Heart right ventricle (tissue), 16 donors: Measurements from ENCODE around the gene CBFA2T3. TPM values are rescaled to one million over a fixed set of nuclear protein-coding genes. Genes with fewer than 3 reads are reported as not detected.

Source experiments
- ATAC-seq, 8 donors: fragments of 200-7000 bp; cut with Tn5 transposase; one replicate each; pipeline ENCODE4 v1.9.1; 2020; ENCODE audit warnings: mild to moderate bottlenecking in 8 of 8, moderate library complexity in 8 of 8, moderate number of reproducible peaks in 1 of 8
- DNase-seq, 2 donors: peaks; one replicate each; pipeline ENCODE4 v3.0.0-alpha.2; 2020
- H3K27ac ChIP-seq, 10 donors: fragments of 200-600 bp; sonication (generic) in 2 of 10; one replicate each; pipeline versions ENCODE4 v1.5.0 to v1.8.0; 2020 to 2022; ENCODE audit warnings: mild to moderate bottlenecking in 3 of 10
- H3K27me3 ChIP-seq, 7 donors: fragments of 200-600 bp; one replicate each; pipeline ENCODE4 v1.8.0; 2021 to 2022; ENCODE audit warnings: mild to moderate bottlenecking in 2 of 7
- H3K36me3 ChIP-seq, 9 donors: fragments of 200-600 bp; sonication (generic) in 1 of 9; one replicate each; pipeline versions ENCODE4 v1.5.0 to v1.8.0; 2020 to 2022; ENCODE audit warnings: mild to moderate bottlenecking in 2 of 9
- H3K4me1 ChIP-seq, 9 donors: fragments of 200-600 bp; sonication (generic) in 1 of 9; one replicate each; pipeline versions ENCODE4 v1.5.0 to v1.8.0; 2020 to 2022; ENCODE audit warnings: mild to moderate bottlenecking in 4 of 9
- H3K4me3 ChIP-seq, 10 donors: fragments of 200-600 bp; sonication (generic) in 2 of 10; one replicate each; pipeline versions ENCODE4 v1.5.0 to v1.8.0; 2020 to 2022; ENCODE audit warnings: mild to moderate bottlenecking in 7 of 10, moderate library complexity in 2 of 10
- H3K9me3 ChIP-seq, 11 donors: fragments of 200-600 bp in 10 of 11; sonication (generic) in 2 of 11; one replicate each; pipeline versions ENCODE4 v1.5.0 to v1.8.0; 2013 to 2022; ENCODE audit warnings: mild to moderate bottlenecking in 2 of 11, control low read depth in 1 of 11, moderate library complexity in 1 of 11
- CTCF ChIP-seq, 9 donors: fragments of 200-600 bp; sonication (generic) in 2 of 9; IDR thresholded peaks; one replicate each; pipeline versions ENCODE4 v1.5.0 to v1.8.0; 2021 to 2022; ENCODE audit warnings: antibody characterized with exemption in 9 of 9, mild to moderate bottlenecking in 5 of 9, moderate library complexity in 1 of 9
- WGBS, 2 donors: extraction: QIAGEN DNeasy Blood & Tissue Kit; methylation state at CpG; one replicate each; pipeline ENCODE4 v1.1.7; 2013; ENCODE audit warnings: inconsistent platforms in 1 of 2; 5-methylcytosine and 5-hydroxymethylcytosine counted together
- intact Hi-C, 10 donors: fragments of 100-400 bp; cut with DNase I; formaldehyde crosslinking; loops; one replicate each; pipeline versions ENCODE4 v1.11.1 to v1.14.2; 2022
- polyA plus RNA-seq, 2 donors: library from polyadenylated mRNA; stranded (reverse); fragments of 200-250 nt; gene quantifications; one replicate each; pipeline ENCODE4 v1.2.3, GENCODE V29; 2013
- total RNA-seq, 10 donors: library from RNA; stranded (reverse); fragmentation: NEBNext Ultra II Directional in 3 of 10; extraction: Animal tissue kit (Norgen Biotek cat#: 25700) in 3 of 10; gene quantifications; one replicate each; pipeline versions ENCODE4 v1.2.1 to v1.2.4, GENCODE V29; 2021 to 2023
- donor health status: Arrhythmogenic right ventricular cardiomyopathy.
- donor health status: ischemic (EF 13 %, LVEDD 7.1; RV severe dilation, severe dysfunction).
- donor health status: healthy with polysubstance abuse.
- donor health status: DM: no; HTN: yes; CAD: no.
- donor health status: DM: no; HTN: no; CAD: no.
- donor health status: ischemic (EF 25% LVEDD 6.9; RV normal size, moderate dysfunction).
- donor health status: ischemic (EF 25% LVEDD 5.7; RV mildly dilated, moderate dysfunction).
- donor health status: healthy.
- donor health status: DM: yes; HTN: yes; CAD: no.
- donor health status: Ischemic cardiomyopathy.
- donor health status: ischemic (EF 35%, LVEDD 5.7; RV mildly dilated, moderate dysfunction).
- donor health status: nonischemic (EF 11% LVEDD 7.7; RV severe dilation, severe dysfunction).
- donor health status: DM: yes; HTN: yes; CAD: no.
- donor health status: PGD.
- donor health status: ischemic (EF 29% LVEDD 5.4; RV normal size, mild dysfunction).
- donor health status: nonischemic (EF 23%, LVEDD 6.1; RV moderate dilation, normal function).

Gene CBFA2T3
- total and polyA plus RNA-seq, 12 donors, result 3.1 to 17.6 (median 6.1) TPM

GRCh38 chr16:88910284-88911135 lies 66.5 kb downstream of the CBFA2T3 start:
- H3K27ac ChIP-seq, result peak overlapping the region in 7 of 10 donors; percentile 19 to 67 (median 52)
- peaks cover 0 to 6% (median 0%) of the 10 kb centered on the region in 9 donors for H3K36me3 ChIP-seq
- DNase-seq (no peak), ATAC-seq (no peak)
- H3K27me3 ChIP-seq, result no peaks in the 10 kb centered on the region
- no peaks in the 10 kb centered on the region for H3K9me3 ChIP-seq
- 63 to 70% methylated on average over 26 of the region's 26 CpGs for WGBS, 2 donors
- peaks cover 6 to 81% (median 32%) of the 10 kb centered on the region in 9 donors for H3K4me1 ChIP-seq
- TF ChIP-seq CTCF (IDR thresholded peaks at IDR 0.05), result no peak
- H3K4me3 ChIP-seq, result no peak overlapping the region
- intact Hi-C loops, result no loop called here

GRCh38 chr16:88909431-88910210 lies 67.4 kb downstream of the CBFA2T3 start:
- peak overlapping the region; percentile 20 to 80 (median 57) for H3K27ac ChIP-seq
- H3K4me1 ChIP-seq, result peaks cover 6 to 86% (median 37%) of the 10 kb centered on the region in 9 donors
- no peak for TF ChIP-seq CTCF (IDR thresholded peaks at IDR 0.05)
- ATAC-seq, result peak; percentile 16 to 64 (median 45)
- peaks cover 0 to 6% (median 0%) of the 10 kb centered on the region in 9 donors for H3K36me3 ChIP-seq
- H3K4me3 ChIP-seq, result no peak overlapping the region
- H3K9me3 ChIP-seq, result no peaks in the 10 kb centered on the region
- WGBS, 2 donors, result 72 to 74% methylated on average over 44 of the region's 44 CpGs
- DNase-seq, result peak; percentile 56 to 70
- intact Hi-C loops, result loop anchor here in 1 of 10 donors (1.0 kb wide), 1 partner anchor 22 kb away; no protein-coding TSS in a partner anchor
- H3K27me3 ChIP-seq, result no peaks in the 10 kb centered on the region

- ATAC-seq, result peak in 4 of 8 donors; percentile 2 to 38 (median 21)
- H3K4me1 ChIP-seq, result peaks cover 9 to 88% (median 37%) of the 10 kb centered on the region in 9 donors
- H3K27me3 ChIP-seq, result no peaks in the 10 kb centered on the region
- peak overlapping the region; percentile 25 to 80 (median 68) for H3K27ac ChIP-seq
- no peak for TF ChIP-seq CTCF (IDR thresholded peaks at IDR 0.05)
- peak in 1 of 2 donors; percentile 54 for DNase-seq
- peaks cover 0 to under 1% (median 0%) of the 10 kb centered on the region in 9 donors for H3K36me3 ChIP-seq
- WGBS, 2 donors, result 77 to 78% methylated on average over 17 of the region's 17 CpGs
- intact Hi-C loops, result no loop called here
- no peak overlapping the region for H3K4me3 ChIP-seq
- no peaks in the 10 kb centered on the region for H3K9me3 ChIP-seq
Observed at GRCh38 chr16:88908307-88908706, 68.7 kb downstream of the CBFA2T3 start.

- 80 to 86% methylated on average over 4 of the region's 4 CpGs for WGBS, 2 donors
- Histone ChIP-seq H3K9me3 (no peaks in the 10 kb centered on the region), H3K4me3 (no peak overlapping the region), H3K27me3 (no peaks in the 10 kb centered on the region), H3K27ac (peak overlapping the region in 8 of 10 donors; percentile 9 to 77 (median 44)), H3K4me1 (peaks cover 9 to 85% (median 37%) of the 10 kb centered on the region in 9 donors), H3K36me3 (no peaks in the 10 kb centered on the region)
- ATAC-seq, result no peak
- no peak for DNase-seq
- intact Hi-C loops, result no loop called here
- no peak for TF ChIP-seq CTCF (IDR thresholded peaks at IDR 0.05)
Observed at GRCh38 chr16:88907768-88908167, 69.2 kb downstream of the CBFA2T3 start.
